DOHH2 (cell line): ENCODE data around the gene TYRO3.

ENCODE experiments used
- H3F3A ChIP-seq: fragments of 200-600 bp; sonication (generic), shearing (Covaris generic); 2 replicates; pipeline ENCODE4 v1.6.0; 2016; ENCODE audit warnings: antibody characterized with exemption, mild to moderate bottlenecking; ENCODE audit not compliant: control insufficient read depth, insufficient read depth
- H3K27ac ChIP-seq: fragments of 200-600 bp; sonication (generic); 2 replicates; pipeline ENCODE4 v1.5.1; 2014; ENCODE audit warnings: low read depth, mild to moderate bottlenecking, low read length, moderate library complexity
- H3K27me3 ChIP-seq: fragments of 200-600 bp; sonication (generic); 2 replicates; pipeline ENCODE4 v1.6.1; 2014; ENCODE audit warnings: mild to moderate bottlenecking, low read length, mixed read lengths; ENCODE audit not compliant: control insufficient read depth
- H3K36me3 ChIP-seq: fragments of 200-600 bp; sonication (generic); 2 replicates; pipeline ENCODE4 v1.6.1; 2014; ENCODE audit warnings: mild to moderate bottlenecking, low read length, moderate library complexity, mixed read lengths; ENCODE audit not compliant: control insufficient read depth
- H3K4me1 ChIP-seq: fragments of 200-600 bp; sonication (generic); 2 replicates; pipeline ENCODE4 v1.6.1; 2014; ENCODE audit warnings: mild to moderate bottlenecking, low read length, mixed read lengths; ENCODE audit not compliant: control insufficient read depth
- H3K4me2 ChIP-seq: fragments of 200-600 bp; sonication (generic); 2 replicates; pipeline ENCODE4 v1.6.0; 2014; ENCODE audit warnings: mild to moderate bottlenecking, low read length, moderate library complexity
- H3K4me3 ChIP-seq: fragments of 200-600 bp; sonication (generic); 2 replicates; pipeline ENCODE4 v1.5.1; 2014; ENCODE audit warnings: mild to moderate bottlenecking, low read length, mixed read lengths
- H3K79me2 ChIP-seq: fragments of 200-600 bp; sonication (generic); 2 replicates; pipeline ENCODE4 v1.6.1; 2014; ENCODE audit warnings: mild to moderate bottlenecking, low read length, mixed read lengths; ENCODE audit not compliant: control insufficient read depth
- H3K9me2 ChIP-seq: fragments of 200-600 bp; sonication (generic); replicated peaks from 2 replicates; pipeline ENCODE4 v1.6.1; 2014; ENCODE audit warnings: mild to moderate bottlenecking, low read length, mixed read lengths; ENCODE audit not compliant: control insufficient read depth
- H3K9me3 ChIP-seq: fragments of 200-600 bp; sonication (generic); 2 replicates; pipeline ENCODE4 v1.6.1; 2014; ENCODE audit warnings: antibody characterized with exemption, low read length, mixed read lengths; ENCODE audit not compliant: control insufficient read depth, insufficient read depth
- H4K20me1 ChIP-seq: fragments of 200-600 bp; sonication (generic); 2 replicates; pipeline ENCODE4 v1.6.0; 2014; ENCODE audit warnings: low read depth, mild to moderate bottlenecking, antibody characterized with exemption, low read length, moderate library complexity; ENCODE audit not compliant: control insufficient read depth, insufficient read depth
- CTCF ChIP-seq: fragments of 200-600 bp; sonication (generic); IDR thresholded peaks from one replicate; pipeline ENCODE4 v1.5.1; 2014; ENCODE audit warnings: antibody characterized with exemption, mild to moderate bottlenecking, low read depth, low read length; ENCODE audit not compliant: poor library complexity, severe bottlenecking
- EZH2phosphoT487 ChIP-seq: fragments of 200-600 bp; sonication (generic); IDR thresholded peaks from 2 replicates; pipeline ENCODE4 v1.6.1; 2017; ENCODE audit warnings: borderline replicate concordance, mild to moderate bottlenecking, antibody characterized with exemption, low read length, moderate library complexity, mixed read lengths

TYRO3 gene

GRCh38 chr15:41577863-41578735, 19.1 kb downstream of the TYRO3 start:
- Histone ChIP-seq H3K4me3 (no peak overlapping the region), H3K9me3 (no peaks in the 10 kb centered on the region), H3K79me2 (no peaks in the 10 kb centered on the region), H3F3A (no peaks in the 10 kb centered on the region), H3K27ac (no peak overlapping the region), H3K4me1 (no peaks in the 10 kb centered on the region), H3K4me2 (no peak overlapping the region), H4K20me1 (no peaks in the 10 kb centered on the region), H3K27me3 (no peaks in the 10 kb centered on the region), H3K9me2 (no peaks in the 10 kb centered on the region), H3K36me3 (no peaks in the 10 kb centered on the region)
- TF ChIP-seq CTCF, result no peak
- no peak for TF ChIP-seq EZH2phosphoT487

- Histone ChIP-seq H3F3A (no peaks in the 10 kb centered on the region), H3K4me1 (no peaks in the 10 kb centered on the region), H3K36me3 (no peaks in the 10 kb centered on the region), H3K27me3 (no peaks in the 10 kb centered on the region), H3K9me2 (no peaks in the 10 kb centered on the region), H3K4me3 (no peak overlapping the region), H3K4me2 (no peak overlapping the region), H3K79me2 (no peaks in the 10 kb centered on the region), H3K9me3 (no peaks in the 10 kb centered on the region), H3K27ac (no peak overlapping the region), H4K20me1 (no peaks in the 10 kb centered on the region)
- no peak for TF ChIP-seq CTCF
- no peak for TF ChIP-seq EZH2phosphoT487
Measured at GRCh38 chr15:41578736-41579383, 19.8 kb downstream of the TYRO3 start.

- no peaks in the 10 kb centered on the region for H3K79me2 ChIP-seq
- no peaks in the 10 kb centered on the region for H3F3A ChIP-seq
- TF ChIP-seq EZH2phosphoT487, result no peak
- TF ChIP-seq CTCF, result peak; percentile 54
- H3K4me2 ChIP-seq, result no peak overlapping the region
- no peak overlapping the region for H3K27ac ChIP-seq
- no peaks in the 10 kb centered on the region for H3K9me3 ChIP-seq
- H3K4me3 ChIP-seq, result no peak overlapping the region
- H3K4me1 ChIP-seq, result no peaks in the 10 kb centered on the region
- no peaks in the 10 kb centered on the region for H4K20me1 ChIP-seq
- H3K36me3 ChIP-seq, result no peaks in the 10 kb centered on the region
- peaks cover 7% of the 10 kb centered on the region; the same call in 1 of the 2 replicates for H3K27me3 ChIP-seq
- no peaks in the 10 kb centered on the region for H3K9me2 ChIP-seq
Measured at GRCh38 chr15:41581110-41581509, 22.1 kb downstream of the TYRO3 start.
